Suppressor macrophage treated with lipopolysaccharide for 4 hours (primary cell): ENCODE measurements around the gene APPBP2.
A peak's percentile ranks its signal among the peaks of the same experiment; 100 is the strongest.

Experiments
- DNase-seq: peaks from one replicate; pipeline ENCODE4 v3.0.0-alpha.2; 2020

The APPBP2 gene

GRCh38 chr17:60393840-60394723, 132.0 kb downstream of the APPBP2 start:
- peak; percentile 59 for DNase-seq
